Progenitor cell of endocrine pancreas (in vitro differentiated cells): ENCODE measurements around the gene FEM1A. TPM values are rescaled to one million over a fixed set of nuclear protein-coding genes. Genes with fewer than 3 reads are reported as not detected.
"Not testable (repeated sequence)": the region's sequence is repeated elsewhere in the genome, so short reads cannot be mapped to it uniquely, and the experiment has no call there.

ENCODE experiments used
- DNase-seq: peaks from one replicate; pipeline ENCODE4 v3.0.0; 2021; ENCODE audit warnings: low spot score; ENCODE audit not compliant: unreplicated experiment
- H3K27ac Mint-ChIP-seq: 2 replicates; pipeline ENCODE4 v1.8.0; 2021; ENCODE audit warnings: mild to moderate bottlenecking, moderate library complexity, mixed read lengths
- H3K27me3 Mint-ChIP-seq: 2 replicates; pipeline ENCODE4 v1.8.0; 2021; ENCODE audit warnings: mixed read lengths
- H3K36me3 Mint-ChIP-seq: 2 replicates; pipeline ENCODE4 v1.8.0; 2022; ENCODE audit warnings: mixed read lengths; ENCODE audit not compliant: insufficient read depth
- H3K4me1 Mint-ChIP-seq: 2 replicates; pipeline ENCODE4 v1.8.0; 2021; ENCODE audit warnings: low read depth, mixed read lengths
- H3K4me3 Mint-ChIP-seq: 2 replicates; pipeline ENCODE4 v1.8.0; 2021; ENCODE audit warnings: low read depth, mild to moderate bottlenecking, moderate library complexity, mixed read lengths
- H3K9me3 Mint-ChIP-seq: 2 replicates; pipeline ENCODE4 v1.8.0; 2021; ENCODE audit warnings: low read depth, mixed read lengths
- CTCF ChIP-seq: fragments of 200-600 bp; sonication (generic); IDR thresholded peaks from one replicate; pipeline ENCODE4 v1.5.0; 2021; ENCODE audit warnings: antibody characterized with exemption, mild to moderate bottlenecking; ENCODE audit not compliant: unreplicated experiment
- total RNA-seq: library from RNA; stranded (reverse); gene quantifications from 2 replicates; pipeline ENCODE4 v1.2.1, GENCODE V29; 2021

The FEM1A gene
- total RNA-seq, 1 donor from 2014 or later, result 13.0 TPM

GRCh38 chr19:4801085-4801619 lies 9.6 kb downstream of the FEM1A start:
- TF ChIP-seq CTCF, result no peak
- Mint-ChIP-seq H3K4me1 (no peaks in the 10 kb centered on the region), H3K4me3 (no peak overlapping the region), H3K36me3 (peaks cover 9% of the 10 kb centered on the region), H3K27ac (no peak overlapping the region), H3K9me3 (no peaks in the 10 kb centered on the region), H3K27me3 (no peaks in the 10 kb centered on the region)
- DNase-seq, result no peak

GRCh38 chr19:4802711-4803110 lies 11.2 kb downstream of the FEM1A start:
- Mint-ChIP-seq H3K4me1 (no peaks in the 10 kb centered on the region), H3K4me3 (no peak overlapping the region), H3K27ac (no peak overlapping the region), H3K9me3 (no peaks in the 10 kb centered on the region), H3K36me3 (peaks cover 5% of the 10 kb centered on the region), H3K27me3 (no peaks in the 10 kb centered on the region)
- DNase-seq, result no peak
- TF ChIP-seq CTCF, result no peak

GRCh38 chr19:4803736-4804695 lies 12.5 kb downstream of the FEM1A start:
- Mint-ChIP-seq H3K27me3 (no peaks in the 10 kb centered on the region), H3K27ac (no peak overlapping the region), H3K9me3 (no peaks in the 10 kb centered on the region), H3K36me3 (peaks cover 1% of the 10 kb centered on the region), H3K4me1 (no peaks in the 10 kb centered on the region), H3K4me3 (no peak overlapping the region)
- peak; percentile 73 for DNase-seq
- TF ChIP-seq CTCF, result peak; percentile 85

- not testable (repeated sequence) for H3K27me3 Mint-ChIP-seq, H3K9me3 Mint-ChIP-seq, H3K4me3 Mint-ChIP-seq, H3K36me3 Mint-ChIP-seq, H3K4me1 Mint-ChIP-seq, H3K27ac Mint-ChIP-seq, DNase-seq
Observed at GRCh38 chr19:4805140-4805539, 13.6 kb downstream of the FEM1A start.

GRCh38 chr19:4806384-4806783 lies 14.8 kb downstream of the FEM1A start:
- no peak overlapping the region for H3K27ac Mint-ChIP-seq
- no peak for TF ChIP-seq CTCF
- H3K27me3 Mint-ChIP-seq, result no peaks in the 10 kb centered on the region
- no peaks in the 10 kb centered on the region for H3K9me3 Mint-ChIP-seq
- H3K4me3 Mint-ChIP-seq, result no peak overlapping the region
- H3K36me3 Mint-ChIP-seq, result no peaks in the 10 kb centered on the region
- no peaks in the 10 kb centered on the region for H3K4me1 Mint-ChIP-seq
- DNase-seq, result no peak
